Endothelial cell (in vitro differentiated cells): ENCODE measurements around the gene IGF2BP2. TPM values are rescaled to one million over a fixed set of nuclear protein-coding genes. Genes with fewer than 3 reads are reported as not detected.
"Not testable (repeated sequence)": the region's sequence is repeated elsewhere in the genome, so short reads cannot be mapped to it uniquely, and the experiment has no call there.

ENCODE experiments used
- DNase-seq: peaks from one replicate; pipeline ENCODE4 v3.0.0; 2021; ENCODE audit warnings: low spot score
- H3K27ac Mint-ChIP-seq: one replicate; pipeline ENCODE4 v1.8.0; 2021; ENCODE audit warnings: mixed read lengths, inconsistent platforms; ENCODE audit not compliant: unreplicated experiment
- H3K27me3 Mint-ChIP-seq: one replicate; pipeline ENCODE4 v1.8.0; 2021; ENCODE audit warnings: mild to moderate bottlenecking, moderate library complexity, mixed read lengths, inconsistent platforms; ENCODE audit not compliant: unreplicated experiment
- H3K36me3 Mint-ChIP-seq: one replicate; pipeline ENCODE4 v1.8.0; 2021; ENCODE audit warnings: mild to moderate bottlenecking, low read depth, mixed read lengths, inconsistent platforms; ENCODE audit not compliant: unreplicated experiment
- H3K4me1 Mint-ChIP-seq: one replicate; pipeline ENCODE4 v1.8.0; 2021; ENCODE audit warnings: mild to moderate bottlenecking, mixed read lengths, inconsistent platforms; ENCODE audit not compliant: unreplicated experiment
- H3K4me3 Mint-ChIP-seq: one replicate; pipeline ENCODE4 v1.8.0; 2021; ENCODE audit warnings: mild to moderate bottlenecking, mixed read lengths, inconsistent platforms; ENCODE audit not compliant: unreplicated experiment
- H3K9me3 Mint-ChIP-seq: one replicate; pipeline ENCODE4 v1.8.0; 2021; ENCODE audit warnings: mixed read lengths, inconsistent platforms; ENCODE audit not compliant: unreplicated experiment
- total RNA-seq: library from RNA; stranded (reverse); fragmentation: NEBNext Ultra II Directional; extraction: Animal tissue kit (Norgen Biotek cat#: 25700); gene quantifications from one replicate; pipeline ENCODE4 v1.2.1, GENCODE V29; 2021; ENCODE audit not compliant: unreplicated experiment
- TF ChIP-seq, protein P1 (sequence below): fragments of 200-600 bp; sonication (generic); IDR thresholded peaks from one replicate; pipeline ENCODE4 v1.5.0; 2021; ENCODE audit warnings: antibody characterized with exemption; ENCODE audit not compliant: unreplicated experiment

The IGF2BP2 gene
- total RNA-seq, 1 donor from 2014 or later, result 165 TPM

GRCh38 chr3:185640308-185640707 lies 184.5 kb downstream of the IGF2BP2 start:
- Mint-ChIP-seq H3K27me3 (peaks cover 14% of the 10 kb centered on the region), H3K27ac (no peak overlapping the region), H3K36me3 (peaks cover 23% of the 10 kb centered on the region), H3K4me1 (peaks cover 11% of the 10 kb centered on the region), H3K9me3 (no peaks in the 10 kb centered on the region), H3K4me3 (no peak overlapping the region)
- DNase-seq, result no peak
- TF ChIP-seq, protein P1, sequence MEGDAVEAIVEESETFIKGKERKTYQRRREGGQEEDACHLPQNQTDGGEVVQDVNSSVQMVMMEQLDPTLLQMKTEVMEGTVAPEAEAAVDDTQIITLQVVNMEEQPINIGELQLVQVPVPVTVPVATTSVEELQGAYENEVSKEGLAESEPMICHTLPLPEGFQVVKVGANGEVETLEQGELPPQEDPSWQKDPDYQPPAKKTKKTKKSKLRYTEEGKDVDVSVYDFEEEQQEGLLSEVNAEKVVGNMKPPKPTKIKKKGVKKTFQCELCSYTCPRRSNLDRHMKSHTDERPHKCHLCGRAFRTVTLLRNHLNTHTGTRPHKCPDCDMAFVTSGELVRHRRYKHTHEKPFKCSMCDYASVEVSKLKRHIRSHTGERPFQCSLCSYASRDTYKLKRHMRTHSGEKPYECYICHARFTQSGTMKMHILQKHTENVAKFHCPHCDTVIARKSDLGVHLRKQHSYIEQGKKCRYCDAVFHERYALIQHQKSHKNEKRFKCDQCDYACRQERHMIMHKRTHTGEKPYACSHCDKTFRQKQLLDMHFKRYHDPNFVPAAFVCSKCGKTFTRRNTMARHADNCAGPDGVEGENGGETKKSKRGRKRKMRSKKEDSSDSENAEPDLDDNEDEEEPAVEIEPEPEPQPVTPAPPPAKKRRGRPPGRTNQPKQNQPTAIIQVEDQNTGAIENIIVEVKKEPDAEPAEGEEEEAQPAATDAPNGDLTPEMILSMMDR, result no peak

GRCh38 chr3:185639632-185640206 lies 185.1 kb downstream of the IGF2BP2 start:
- no peak for DNase-seq
- peaks cover 14% of the 10 kb centered on the region for H3K27me3 Mint-ChIP-seq
- H3K36me3 Mint-ChIP-seq, result peaks cover 18% of the 10 kb centered on the region
- no peak overlapping the region for H3K27ac Mint-ChIP-seq
- no peaks in the 10 kb centered on the region for H3K9me3 Mint-ChIP-seq
- no peak overlapping the region for H3K4me3 Mint-ChIP-seq
- TF ChIP-seq, protein P1, result no peak
- peaks cover 11% of the 10 kb centered on the region for H3K4me1 Mint-ChIP-seq

GRCh38 chr3:185638651-185639050 lies 186.2 kb downstream of the IGF2BP2 start:
- H3K4me3 Mint-ChIP-seq, H3K27ac Mint-ChIP-seq, H3K9me3 Mint-ChIP-seq, DNase-seq: not testable (repeated sequence)
- H3K36me3 Mint-ChIP-seq, result peaks cover 14% of the 10 kb centered on the region
- peaks cover 14% of the 10 kb centered on the region for H3K27me3 Mint-ChIP-seq
- peaks cover 11% of the 10 kb centered on the region for H3K4me1 Mint-ChIP-seq

GRCh38 chr3:185637388-185637787 lies 187.5 kb downstream of the IGF2BP2 start:
- DNase-seq, result no peak
- TF ChIP-seq, protein P1, result no peak
- Mint-ChIP-seq H3K36me3 (peaks cover 8% of the 10 kb centered on the region), H3K4me3 (no peak overlapping the region), H3K27ac (peak overlapping the region; percentile 1), H3K4me1 (peaks cover 11% of the 10 kb centered on the region), H3K9me3 (no peaks in the 10 kb centered on the region), H3K27me3 (peaks cover 14% of the 10 kb centered on the region)

DNA sequence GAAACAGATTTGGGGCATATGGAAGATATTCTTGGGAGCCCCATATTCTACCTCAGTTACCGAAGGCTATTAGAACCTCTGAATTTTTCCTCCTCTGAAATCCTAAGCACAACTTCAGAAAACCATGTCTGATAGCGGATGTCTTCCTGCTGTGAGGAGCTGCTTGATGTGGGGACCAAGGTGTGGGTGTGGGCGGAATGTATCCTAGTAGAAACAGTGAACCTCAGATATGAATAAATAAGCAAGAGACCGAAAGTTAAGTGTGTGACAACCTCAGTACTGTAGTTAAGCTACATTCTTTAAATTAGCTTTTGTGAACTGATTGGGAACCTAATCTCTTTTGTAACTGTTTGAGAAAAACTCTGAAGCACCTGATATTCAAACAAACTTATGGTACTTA lies 191.8 kb downstream of the IGF2BP2 start:
- DNase-seq, result no peak
- Mint-ChIP-seq H3K4me3 (peak overlapping the region; percentile 2), H3K27ac (no peak overlapping the region)

More for the DNA sequence above, 191.8 kb downstream of the IGF2BP2 start:
- Mint-ChIP-seq H3K9me3 (no peaks in the 10 kb centered on the region), H3K4me1 (peaks cover 9% of the 10 kb centered on the region), H3K27me3 (peaks cover 15% of the 10 kb centered on the region), H3K36me3 (peaks cover 9% of the 10 kb centered on the region)
- TF ChIP-seq, protein P1, result no peak
